ENCODE measurements around the gene EEA1. TPM values are rescaled to one million over a fixed set of nuclear protein-coding genes. Genes with fewer than 3 reads are reported as not detected.

The EEA1 gene
- total and polyA plus RNA-seq, 2 of the 8 experiments (the other 6 are each of a cell fraction or from before 2014, with no cell fraction given) = 1.0 to 18.8 TPM

GRCh38 chr12:92927436-92928281 lies 1.4 kb downstream of the EEA1 start:
- H3K36me3 ChIP-seq (ENCODE audit: control insufficient read depth in 2 of 4, insufficient read depth in 4 of 4, low read length in 3 of 4) = no peaks in the 10 kb centered on the region
- peak overlapping the region; percentile 68 to 84 for H3K4me2 ChIP-seq (ENCODE audit: insufficient read depth in 1 of 2, low read depth in 2 of 2, low read length in 2 of 2)
- no peak overlapping the region for H4K5ac ChIP-seq (ENCODE audit: insufficient read length, low read depth, low read length)
- peaks cover 0 to 43% of the 10 kb centered on the region in 2 experiments; a peak in 2 of 4 replicates for H3K79me2 ChIP-seq (ENCODE audit: control insufficient read depth in 1 of 2, insufficient read depth in 2 of 2, low read length in 2 of 2)
- H3K27ac ChIP-seq (ENCODE audit: low read depth, low read length) = no peak overlapping the region
- peak overlapping the region in 1 of 4 experiments; percentile 34; a peak in 1 of 7 replicates for H3K9ac ChIP-seq (replicated peaks in 1 of 4; ENCODE audit: extremely low read depth in 1 of 4, low read depth in 3 of 4, low read length in 3 of 4)
- ChIA-PET POLR2A (ENCODE audit: partially characterized antibody) (interaction anchor here (0.8 to 2.3 kb wide), 4 partner anchors 13 to 42 kb away, joined by 3 to 6 read pairs (median 4); no protein-coding TSS in a partner anchor), CTCF (ENCODE audit: partially characterized antibody) (interaction anchor here (0.7 to 2.1 kb wide), 19 partner anchors 16 to 453 kb away, joined by 3 to 6 read pairs (median 3); no protein-coding TSS in a partner anchor)
- no peaks in the 10 kb centered on the region for H3K27me3 ChIP-seq (replicated peaks in 1 of 4; ENCODE audit: control insufficient read depth in 3 of 4, extremely low read depth in 1 of 4, insufficient read depth in 3 of 4, low read length in 3 of 4)
- 32% methylated on average over 7 of the region's 7 CpGs; no CpG with 5 or more reads in 1 of the 2 experiments for WGBS, 2 experiments (ENCODE audit: extremely low coverage in 1 of 2, insufficient coverage in 1 of 2, insufficient read length in 1 of 2, insufficient replicate concordance in 2 of 2, low coverage in 1 of 2, low lambda C conversion rate in 2 of 2, missing lambda C conversion rate in 1 of 2)
- no peak overlapping the region for H4K8ac ChIP-seq (ENCODE audit: extremely low read depth, insufficient read depth, low read length)
- TF ChIP-seq GABPA (IDR thresholded peaks at IDR 0.05; ENCODE audit: borderline replicate concordance, insufficient read depth, low read length) (no peak), TEAD4 (IDR thresholded peaks at IDR 0.05; ENCODE audit: low read depth, low read length) (0 out of 2 replicates have a peak, but pooled peaks have one; percentile 6), JUND (IDR thresholded peaks at IDR 0.05; ENCODE audit: low read length) (peak; percentile 46; the same call in 1 of the 2 replicates)
- no peaks in the 10 kb centered on the region for H3K9me3 ChIP-seq (ENCODE audit: insufficient read depth in 2 of 2, low read depth in 1 of 2, low read length in 1 of 2)
- H2BK15ac ChIP-seq (ENCODE audit: low read length) = no peak overlapping the region
- no peak overlapping the region for H3K23ac ChIP-seq (ENCODE audit: insufficient read length)
- H2BK5ac ChIP-seq (ENCODE audit: low read depth, low read length) = no peak overlapping the region
- FAIRE-seq = no peak
- no peak overlapping the region for H2AK5ac ChIP-seq (ENCODE audit: low read depth, low read length)
- no peak overlapping the region for H2BK12ac ChIP-seq (ENCODE audit: low read depth, low read length)
- H3K56ac ChIP-seq (replicated peaks; ENCODE audit: insufficient read length, low read depth, low read length) = no peak overlapping the region
- peak overlapping the region in 3 of 4 experiments; percentile 46 to 64 (median 56); a peak in 5 of 8 replicates for H3K4me3 ChIP-seq (ENCODE audit: extremely low read depth in 1 of 4, insufficient read depth in 2 of 4, low read depth in 3 of 4, low read length in 4 of 4)
- H4K91ac ChIP-seq (replicated peaks; ENCODE audit: insufficient read length, low read length) = no peak overlapping the region
- DNase-seq (ENCODE audit: low read depth in 1 of 2, low spot score in 2 of 2) = no peak
- H3K4me1 ChIP-seq (replicated peaks in 1 of 4; ENCODE audit: control insufficient read depth in 3 of 4, insufficient read depth in 4 of 4, low read length in 3 of 4) = peaks cover 0 to 11% (median 7%) of the 10 kb centered on the region in 4 experiments; a peak in 4 of 7 replicates
- peaks cover 3% of the 10 kb centered on the region; the same call in 1 of the 2 replicates for H3K23me2 ChIP-seq (ENCODE audit: low read depth, low read length)
- no peak overlapping the region for H3K4ac ChIP-seq (replicated peaks; ENCODE audit: insufficient read length, low read depth, low read length)
- H2BK120ac ChIP-seq (replicated peaks; ENCODE audit: low read depth, low read length) = no peak overlapping the region
- H2AFZ ChIP-seq (ENCODE audit: low read length) = no peak overlapping the region
- H2BK20ac ChIP-seq (ENCODE audit: low read length) = no peak overlapping the region
- H3K79me1 ChIP-seq (ENCODE audit: low read depth, low read length) = peaks cover 2% of the 10 kb centered on the region
- H3K18ac ChIP-seq (ENCODE audit: extremely low read depth, low read length) = no peak overlapping the region
- no peak overlapping the region for H3K14ac ChIP-seq (ENCODE audit: insufficient read length)
- peaks cover 0 to 2% of the 10 kb centered on the region in 2 experiments for H4K20me1 ChIP-seq (replicated peaks in 1 of 2; ENCODE audit: control insufficient read depth in 1 of 2, insufficient read depth in 2 of 2, low read length in 2 of 2)

All from H1 (cell line).